GM21528 (cell line): ENCODE results near the gene KCNK7.
"Not testable (repeated sequence)": the region's sequence is repeated elsewhere in the genome, so short reads cannot be mapped to it uniquely, and the experiment has no call there.

Experiments
- ATAC-seq: cut with Tn5 transposase; IDR thresholded peaks from one replicate; pipeline ENCODE4 v1.9.1; 2021; ENCODE audit warnings: mild to moderate bottlenecking, moderate library complexity; ENCODE audit not compliant: unreplicated experiment, low FRiP score

KCNK7 gene

DNA sequence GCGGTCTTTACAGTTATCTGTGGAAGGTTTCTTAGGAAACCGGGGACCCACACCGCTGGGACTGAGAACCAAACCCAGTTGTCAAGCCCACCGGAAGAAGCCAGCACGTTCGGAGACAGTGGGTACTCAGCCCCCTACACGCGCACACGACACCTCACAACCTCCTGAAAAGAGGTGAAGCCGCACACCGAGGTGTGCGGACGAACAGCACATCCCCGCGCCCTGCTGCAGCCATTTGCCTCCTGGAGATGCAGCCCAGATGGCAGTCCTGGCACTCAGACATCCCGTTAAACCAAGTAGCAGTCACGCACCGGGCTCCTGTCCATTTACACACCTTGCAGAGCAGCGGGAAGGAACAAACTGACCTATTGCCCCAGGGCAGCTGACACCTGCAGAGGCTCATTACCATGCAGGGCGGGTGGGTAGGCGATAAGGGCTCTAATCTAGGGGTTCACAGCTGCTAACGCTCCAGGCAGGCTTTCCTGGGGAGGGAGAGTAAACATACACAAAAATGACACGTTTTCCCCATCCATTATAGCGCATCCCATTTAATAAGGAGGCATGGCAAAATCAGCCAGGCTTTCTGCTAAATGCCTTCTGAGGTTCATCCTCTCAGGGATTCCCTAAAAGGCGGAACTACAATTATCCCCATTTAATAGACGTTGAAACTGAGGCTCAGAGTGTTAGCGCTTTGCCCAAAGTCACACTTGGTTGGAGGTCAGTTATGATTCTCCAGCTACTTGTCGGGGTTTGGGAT, 20.6 kb downstream of the KCNK7 start:
- ATAC-seq: no peak

DNA sequence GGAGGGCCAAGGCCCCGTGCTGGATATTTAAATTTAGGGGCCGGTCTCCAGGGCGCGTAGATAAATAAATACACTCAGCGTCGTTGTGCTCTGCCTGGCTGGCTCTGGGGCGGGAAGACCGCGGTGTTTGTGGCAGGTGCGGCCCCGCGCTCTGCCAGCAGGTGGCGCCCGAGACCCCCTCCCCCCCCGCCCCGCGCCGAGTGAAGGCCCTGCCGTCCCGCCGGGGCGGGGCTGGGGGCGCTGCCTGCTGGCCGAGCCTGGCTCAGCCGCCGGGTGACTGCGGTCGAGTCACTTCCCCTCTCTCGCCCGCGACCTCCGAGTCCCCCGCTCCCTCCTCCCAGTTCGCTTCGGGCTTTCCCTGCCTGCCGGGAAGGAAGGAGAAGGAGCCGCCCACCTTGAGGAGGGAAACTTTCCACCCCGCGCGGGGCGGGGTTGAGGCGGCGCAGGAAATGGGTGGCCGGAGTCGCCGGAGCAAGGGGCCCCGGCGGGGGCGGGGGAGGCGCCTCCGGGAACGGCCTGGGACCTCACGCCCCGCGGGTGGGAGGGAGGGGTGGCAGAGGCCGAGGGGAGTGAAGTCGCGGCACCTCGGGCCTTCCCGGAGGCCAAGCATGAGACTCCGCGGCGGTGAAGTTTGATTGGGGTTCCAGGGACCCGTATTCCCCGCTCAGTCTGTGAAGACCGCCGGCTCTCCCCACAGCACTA, 21.3 kb downstream of the KCNK7 start:
- no peak for ATAC-seq

DNA sequence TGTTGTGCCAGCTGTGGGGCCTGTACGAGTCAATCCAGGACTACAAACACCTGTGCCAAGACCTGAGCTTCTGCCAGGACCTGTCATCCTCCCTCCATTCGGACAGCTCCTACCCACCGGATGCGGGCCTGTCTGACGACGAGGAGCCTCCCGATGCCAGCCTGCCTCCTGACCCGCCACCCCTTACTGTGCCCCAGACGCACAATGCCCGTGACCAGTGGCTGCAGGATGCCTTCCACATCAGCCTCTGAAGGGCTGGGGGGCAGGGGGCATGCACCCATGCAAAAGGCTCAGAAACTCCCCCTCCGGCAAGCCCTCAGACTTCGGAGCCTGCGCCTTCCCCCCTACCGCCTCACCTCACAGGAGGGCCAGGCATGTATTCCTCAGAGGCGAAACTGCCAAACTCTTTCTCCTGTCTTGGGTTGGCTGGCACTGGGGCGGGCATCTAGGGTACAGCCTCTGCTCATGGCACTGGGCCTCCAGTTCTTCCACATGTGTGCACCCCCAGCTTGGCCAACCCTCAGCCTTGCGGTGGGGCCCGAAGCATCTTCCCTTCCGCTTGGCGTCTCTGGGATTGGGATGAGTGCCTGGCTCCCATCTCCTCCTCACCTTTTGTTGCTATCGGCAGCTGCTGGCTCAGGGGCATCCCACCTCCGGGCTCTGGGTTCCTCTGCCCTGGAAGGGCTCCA, 22.1 kb downstream of the KCNK7 start:
- ATAC-seq: no peak

DNA sequence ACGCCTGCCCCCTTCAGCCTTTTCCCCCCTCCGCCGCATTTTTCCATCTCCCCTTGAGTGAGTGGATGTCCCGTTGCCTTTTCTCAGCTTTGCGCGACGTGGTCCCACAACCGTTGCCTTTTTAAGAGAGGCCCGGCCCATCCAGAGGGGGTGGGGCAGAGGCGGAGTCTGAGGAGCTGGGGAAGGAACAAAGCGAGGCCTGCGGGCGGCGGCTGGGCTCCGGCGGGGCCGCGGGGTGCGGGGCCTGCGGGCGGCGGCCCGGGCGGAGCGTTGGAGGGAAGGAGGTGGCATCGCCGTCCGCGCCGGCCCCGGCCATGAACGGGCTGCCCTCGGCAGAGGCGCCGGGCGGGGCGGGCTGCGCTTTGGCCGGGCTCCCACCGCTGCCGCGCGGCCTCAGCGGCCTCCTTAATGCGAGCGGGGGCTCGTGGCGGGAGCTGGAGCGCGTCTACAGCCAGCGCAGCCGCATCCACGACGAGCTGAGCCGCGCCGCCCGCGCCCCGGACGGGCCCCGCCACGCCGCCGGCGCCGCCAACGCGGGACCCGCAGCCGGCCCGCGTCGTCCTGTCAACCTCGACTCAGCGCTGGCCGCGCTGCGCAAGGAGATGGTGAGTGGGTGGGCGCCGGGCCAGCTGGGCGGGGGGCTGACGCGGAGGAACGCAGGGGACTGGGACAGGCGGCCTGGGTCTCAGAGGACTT, 23.1 kb downstream of the KCNK7 start, which contains the start of gene FAM89B:
TSS of gene FAM89B (plus strand) at position 183 of the 696 bp plus-strand sequence. CDS start at position 315, 132 bp downstream.
- ATAC-seq: no peak

DNA sequence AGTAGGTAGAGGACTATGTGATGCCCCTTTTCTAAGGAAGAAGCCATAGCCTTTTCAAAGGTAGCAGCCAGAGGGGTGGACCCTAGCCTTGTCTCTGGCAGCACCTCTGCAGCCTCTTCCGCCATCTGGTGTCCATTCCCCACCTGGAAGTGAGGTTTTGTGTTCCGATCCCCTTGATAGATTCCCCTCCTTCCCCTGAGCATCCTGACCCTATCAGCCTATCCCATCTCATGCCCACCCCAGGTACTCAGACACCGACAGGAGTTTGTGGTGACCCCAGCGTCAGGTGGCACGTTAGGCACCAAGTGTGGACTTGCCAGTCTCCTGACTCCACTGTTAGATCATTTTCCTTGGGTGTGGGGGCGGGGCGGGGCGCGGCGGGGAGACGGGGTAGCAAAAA, 23.7 kb downstream of the KCNK7 start:
- ATAC-seq: no peak

DNA sequence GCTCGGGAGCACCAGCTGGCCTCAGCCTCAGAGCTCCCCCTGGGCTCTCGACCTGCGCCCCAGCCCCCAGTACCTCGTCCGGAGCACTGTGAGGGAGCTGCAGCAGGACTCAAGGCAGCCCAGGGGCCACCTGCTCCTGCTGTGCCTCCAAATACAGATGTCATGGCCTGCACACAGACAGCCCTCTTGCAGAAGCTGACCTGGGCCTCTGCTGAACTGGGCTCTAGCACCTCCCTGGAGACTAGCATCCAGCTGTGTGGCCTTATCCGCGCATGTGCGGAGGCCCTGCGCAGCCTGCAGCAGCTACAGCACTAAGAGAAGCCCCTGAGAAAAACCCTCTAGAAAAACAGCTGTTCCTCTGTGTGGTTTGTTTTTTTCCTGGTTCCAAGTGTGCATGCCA, 24.2 kb downstream of the KCNK7 start:
- no peak for ATAC-seq

DNA sequence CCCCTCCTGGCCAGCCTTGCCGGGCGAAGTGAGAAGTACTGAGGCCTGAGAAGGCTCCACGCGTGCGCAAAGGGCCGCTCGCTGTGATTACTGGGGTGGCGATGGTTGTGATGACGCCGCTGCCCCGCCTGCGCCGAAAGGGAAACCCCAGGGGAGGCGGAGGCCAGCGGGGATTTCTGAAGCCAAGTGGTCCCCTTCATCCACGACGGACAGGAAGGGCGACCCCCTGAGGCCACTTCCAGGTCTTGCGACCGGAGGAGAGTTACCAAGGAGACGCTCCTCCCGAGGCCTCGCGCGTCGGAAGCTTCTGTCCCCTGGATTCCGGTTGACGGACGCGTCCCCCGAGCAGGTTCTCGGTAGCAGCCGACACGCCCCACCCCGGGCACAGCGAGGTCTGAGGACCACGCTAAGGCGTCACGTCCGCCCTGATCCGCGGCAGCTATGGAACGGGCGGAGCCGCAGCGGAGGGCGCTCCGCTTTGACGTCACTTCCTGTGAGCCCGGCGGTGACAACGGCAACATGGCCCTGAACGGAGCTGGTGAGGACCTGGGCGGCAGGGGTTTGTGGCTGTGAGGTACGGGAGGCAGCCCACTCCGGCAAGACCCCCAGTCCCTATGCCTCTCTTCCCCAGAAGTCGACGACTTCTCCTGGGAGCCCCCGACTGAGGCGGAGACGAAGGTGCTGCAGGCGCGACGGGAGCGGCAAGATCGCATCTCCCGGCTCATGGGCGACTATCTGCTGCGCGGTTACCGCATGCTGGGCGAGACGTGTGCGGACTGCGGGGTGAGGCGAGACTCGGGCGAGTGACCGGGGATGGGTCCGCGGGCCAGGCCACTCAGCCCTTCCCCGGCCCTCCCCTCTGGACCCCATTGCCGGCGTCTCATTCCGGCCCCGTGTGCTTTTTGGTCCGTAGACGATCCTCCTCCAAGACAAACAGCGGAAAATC, 25.4 kb downstream of the KCNK7 start, which contains the start of gene ZNRD2:
TSS of gene ZNRD2 (plus strand) at position 505 of the 946 bp plus-strand sequence. CDS start at position 520, 15 bp downstream.
- peak; percentile 56 for ATAC-seq

DNA sequence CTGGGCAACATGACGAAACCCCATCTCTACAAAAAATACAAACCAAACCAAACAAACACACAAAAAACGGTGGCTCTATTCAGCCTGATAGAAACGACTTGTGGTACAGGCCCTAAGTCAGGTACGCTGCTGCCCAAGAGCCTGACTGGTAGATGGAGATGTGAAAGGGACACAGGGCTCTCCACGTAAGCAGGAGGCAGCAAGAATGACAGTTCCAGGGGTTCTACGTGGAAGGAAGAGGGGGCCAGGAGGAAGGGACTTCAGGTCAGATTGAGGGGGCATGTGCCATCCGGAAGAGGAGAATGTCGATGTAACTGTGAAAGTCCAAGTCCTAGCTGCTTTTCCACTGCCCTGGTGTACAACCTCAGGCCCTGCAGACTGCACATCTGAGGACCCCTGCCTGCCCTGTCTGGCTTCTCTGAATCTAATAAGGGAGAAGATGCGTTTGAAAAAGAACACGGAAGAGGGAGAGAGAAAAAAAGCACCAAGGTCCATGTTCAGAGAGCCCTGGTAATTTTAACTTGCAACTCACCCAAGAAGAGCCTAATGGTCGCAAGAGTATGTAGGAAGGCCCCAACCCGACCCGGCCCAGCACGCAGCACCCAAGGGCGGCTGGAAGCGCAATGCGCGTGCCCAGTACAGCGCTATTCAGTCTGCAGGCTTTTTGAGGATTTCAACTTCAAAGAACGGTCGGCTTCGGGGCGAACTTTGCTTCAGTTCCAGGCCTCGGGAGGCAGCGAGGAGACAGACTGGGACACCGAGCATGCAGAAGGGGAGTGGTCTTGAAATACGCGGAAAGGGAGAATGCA, 26.2 kb downstream of the KCNK7 start:
- peak; percentile 8 for ATAC-seq

DNA sequence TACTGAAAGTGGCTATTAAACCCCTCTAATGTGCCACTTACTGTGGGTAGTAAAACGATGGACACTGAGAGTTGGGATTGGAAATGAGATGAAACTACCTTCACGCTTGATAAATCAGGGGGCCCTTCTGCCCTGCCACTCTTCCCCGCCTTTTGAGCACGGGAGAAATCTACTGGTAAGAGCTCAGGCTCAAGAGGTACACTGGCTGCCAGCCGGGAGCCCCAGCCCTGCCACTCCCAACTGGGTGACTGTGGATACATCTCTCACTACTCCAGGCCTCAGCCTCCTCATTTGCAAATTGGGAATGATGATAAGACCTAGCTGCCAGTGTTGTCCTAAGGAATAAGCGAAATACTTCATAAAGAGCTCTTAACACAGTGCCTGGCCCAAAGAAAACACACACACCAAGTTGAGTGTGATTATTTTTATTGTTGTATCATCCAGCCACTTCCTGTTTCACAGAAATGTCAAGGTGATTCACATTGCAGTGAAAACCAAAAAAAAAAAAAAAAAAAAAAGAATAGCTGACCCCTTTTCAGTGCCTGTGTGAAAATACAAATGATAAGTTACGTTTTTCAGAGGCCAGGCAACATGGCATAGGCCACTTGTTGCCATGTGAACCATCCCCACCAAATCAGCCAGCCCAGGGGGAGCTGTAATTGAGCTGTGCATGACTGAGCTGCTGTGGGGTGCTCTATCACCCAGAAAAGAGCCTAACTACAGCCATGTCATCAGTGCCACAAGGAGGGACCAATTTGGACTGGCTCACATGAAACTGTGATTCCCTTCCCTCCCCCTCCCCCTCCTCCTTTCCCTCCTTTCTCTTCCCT, 29.8 kb downstream of the KCNK7 start:
- no peak for ATAC-seq

DNA sequence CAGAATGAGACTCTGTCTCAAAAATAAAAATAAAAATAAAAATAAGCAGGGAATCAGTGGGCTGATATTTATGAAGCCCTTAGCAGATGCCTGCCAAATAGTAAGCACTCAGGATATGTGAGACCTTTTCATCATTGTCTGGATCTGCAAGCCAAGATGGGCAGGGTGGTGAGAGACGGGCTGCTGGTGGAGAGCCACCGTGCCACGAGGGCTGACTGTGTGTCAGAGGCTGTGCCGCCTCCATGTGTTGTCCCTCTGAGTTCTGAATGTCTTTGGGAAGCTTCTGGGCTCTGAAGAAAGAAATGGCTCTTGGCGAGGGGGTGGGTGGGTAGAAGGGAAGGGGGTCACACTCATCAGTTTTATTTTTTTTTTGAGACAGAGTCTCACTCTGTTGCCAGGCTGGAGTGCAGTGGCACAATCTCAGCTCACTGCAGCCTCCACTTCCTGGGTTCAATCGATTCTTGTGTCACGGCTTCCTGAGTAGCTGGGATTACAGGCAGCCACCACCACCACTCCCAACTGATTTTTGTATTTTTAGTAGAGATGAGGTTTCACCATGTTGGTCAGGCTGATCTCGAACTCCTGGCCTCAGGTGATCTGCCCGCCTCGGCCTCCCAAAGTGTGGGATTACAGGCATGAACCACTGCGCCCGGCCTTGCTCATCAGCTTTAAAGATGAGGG, 30.6 kb downstream of the KCNK7 start:
- ATAC-seq: not testable (repeated sequence)

DNA sequence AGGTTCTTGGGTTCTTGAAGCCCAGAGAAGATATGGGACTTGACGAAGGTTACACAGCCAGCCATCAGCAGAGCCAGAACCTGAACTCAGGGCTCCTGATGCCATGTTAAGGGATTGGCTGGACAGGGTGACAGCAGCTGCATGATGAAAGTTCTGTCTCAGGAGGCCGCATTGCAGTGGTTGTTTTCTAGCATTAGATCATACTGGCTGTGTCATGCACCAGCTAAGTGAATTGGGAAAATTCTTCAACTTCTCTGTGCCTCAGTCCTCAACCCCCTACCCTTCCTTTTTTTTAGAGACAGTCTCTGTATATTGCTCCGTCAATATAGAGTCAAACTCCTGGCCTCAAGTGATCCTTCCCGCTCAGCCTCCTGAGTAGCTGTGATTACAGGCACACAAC, 32.0 kb downstream of the KCNK7 start:
- no peak for ATAC-seq

DNA sequence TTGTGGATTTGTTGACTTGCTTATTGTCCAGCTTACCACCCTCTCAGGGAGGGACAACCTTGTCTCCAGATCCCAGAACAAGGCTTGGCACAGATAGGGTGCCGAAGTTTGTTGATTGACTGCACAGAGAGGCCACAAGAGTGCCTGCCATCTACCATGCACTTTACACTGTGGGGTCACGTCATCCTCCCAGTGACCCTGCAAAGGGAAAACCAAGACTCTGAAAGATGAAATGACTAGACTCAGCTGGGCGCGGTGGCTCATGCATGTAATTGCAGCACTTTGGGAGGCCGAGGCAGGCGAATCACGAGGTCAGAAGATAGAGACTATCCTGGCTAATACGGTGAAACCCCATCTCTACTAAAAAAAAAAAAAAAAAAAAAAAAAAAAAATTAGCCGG, 32.8 kb downstream of the KCNK7 start:
- no peak for ATAC-seq

DNA sequence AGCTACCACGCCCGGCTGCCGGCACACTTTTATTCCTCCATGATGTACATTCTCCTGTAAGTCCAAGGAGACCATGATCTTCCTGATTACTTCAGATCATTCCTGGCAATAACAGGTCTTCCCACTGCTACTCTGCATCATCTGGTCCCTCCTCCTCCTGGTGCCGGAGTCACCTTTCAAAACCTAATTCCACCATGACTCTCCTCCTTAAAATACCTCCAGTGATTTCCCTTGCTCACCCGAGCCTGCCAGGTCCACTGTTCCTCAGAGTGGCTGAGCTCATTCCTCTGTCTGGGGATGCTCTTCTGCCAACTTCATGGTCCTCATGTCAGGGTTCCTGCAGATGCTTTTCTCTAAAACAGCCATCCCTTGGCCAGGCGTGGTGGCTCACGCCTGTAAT, 33.6 kb downstream of the KCNK7 start:
- ATAC-seq: no peak

DNA sequence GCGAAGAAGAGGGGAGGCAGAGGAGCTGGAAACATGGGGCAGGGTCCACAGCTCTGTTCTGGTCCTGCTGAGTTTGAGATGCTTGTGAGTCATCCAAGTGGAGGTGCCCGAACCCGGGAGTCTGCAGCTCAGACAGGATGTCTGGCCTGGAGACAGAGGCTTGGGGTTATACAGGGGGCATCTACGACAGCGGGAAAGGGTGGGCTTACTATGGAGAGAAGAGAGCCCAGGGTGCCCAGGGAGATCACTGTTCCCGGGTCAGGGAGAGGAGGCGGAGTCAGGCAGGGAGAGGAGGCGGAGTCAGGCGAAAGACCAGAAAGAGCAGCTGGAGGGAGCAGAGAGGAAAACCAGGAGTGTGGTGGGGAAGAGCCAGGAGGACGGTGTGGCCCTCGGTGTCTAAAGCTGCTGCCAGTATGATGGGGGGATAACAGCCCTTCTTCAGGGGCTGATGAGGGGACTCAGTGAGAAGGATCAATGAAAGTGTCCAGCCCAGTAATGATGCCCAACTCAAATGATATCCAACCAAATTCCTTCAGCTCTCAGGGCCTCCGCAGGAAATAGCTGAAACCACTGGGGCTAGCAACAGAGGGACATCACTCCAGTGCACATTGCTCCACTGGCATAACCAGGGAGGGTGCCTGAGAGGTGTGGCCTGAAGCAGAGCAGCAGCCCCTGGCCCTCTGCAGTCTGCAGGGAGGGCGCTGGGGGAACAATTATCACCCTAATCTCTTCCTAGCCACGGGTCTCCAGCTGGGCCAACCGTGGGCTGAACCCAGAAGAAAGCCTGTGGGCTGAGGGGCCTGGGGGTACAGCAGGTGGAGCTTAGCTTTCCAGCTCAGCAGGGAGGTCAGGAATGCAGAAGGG, 34.8 kb downstream of the KCNK7 start:
- ATAC-seq: no peak

DNA sequence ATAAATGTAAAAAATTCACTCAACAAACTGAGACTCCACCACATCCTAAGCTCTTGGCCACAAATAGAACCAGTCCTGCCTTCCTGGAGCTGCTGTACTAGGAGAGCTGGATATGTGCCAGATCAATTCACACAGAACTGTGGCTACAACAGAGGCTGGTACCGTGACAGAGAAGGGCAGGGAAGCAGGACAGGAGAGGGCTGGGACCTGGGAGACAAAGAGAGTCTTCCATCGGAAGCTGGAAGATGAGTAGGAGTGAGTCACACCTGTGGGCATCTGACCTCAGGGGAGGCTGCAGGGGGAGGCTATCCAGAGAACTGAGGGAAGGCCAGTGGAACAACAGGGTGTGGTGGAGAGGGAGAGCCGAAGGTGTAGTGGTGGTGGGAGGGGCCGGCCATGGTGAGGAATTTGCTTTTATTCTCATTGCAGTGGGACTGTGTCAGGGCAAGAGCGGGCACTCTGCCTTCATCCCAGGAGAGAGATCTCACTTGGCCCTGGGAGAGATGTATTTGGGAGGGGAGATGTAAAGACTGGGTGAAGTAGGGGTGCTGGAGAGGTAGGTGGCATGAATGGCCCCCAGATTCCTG, 35.6 kb downstream of the KCNK7 start:
- ATAC-seq: no peak

DNA sequence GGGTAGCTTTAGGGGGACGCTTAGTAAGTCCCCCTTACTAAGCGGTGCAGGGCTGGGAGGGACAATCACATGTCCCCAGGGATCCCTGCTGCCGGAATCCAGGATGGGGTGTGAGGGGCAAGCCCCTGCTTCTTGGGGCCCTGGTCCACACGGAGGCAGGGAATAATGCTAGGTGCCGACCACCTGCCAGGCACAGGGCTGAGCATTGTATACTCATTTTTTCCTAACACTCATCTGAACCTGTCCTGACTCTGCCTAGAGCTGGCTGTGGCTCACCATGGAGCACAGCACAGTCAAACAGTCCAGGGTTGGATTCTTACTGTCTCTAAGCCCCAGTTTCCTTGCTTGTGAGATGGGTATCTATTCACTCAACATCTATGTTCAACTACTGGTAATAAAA, 36.1 kb downstream of the KCNK7 start:
- ATAC-seq: no peak
